Activated CD4-positive, alpha-beta memory T cell treated with anti-CD3 and anti-CD28 coated beads, Interleukin-2, amount 10 ng/mL, durations not matched to agents 7 days and 5 days (primary cell): Measurements from ENCODE around the gene FBXO41. TPM values are rescaled to one million over a fixed set of nuclear protein-coding genes. Genes with fewer than 3 reads are reported as not detected.

Experiments used
- CTCF ChIA-PET: fragments of 350-600 bp; sonication (Branson Sonifier 250); formaldehyde crosslinking; loops from one replicate; lab custom pipeline; 2021; ENCODE audit warnings: antibody characterized with exemption, inconsistent platforms; lab: Charles Lee
- POLR2A ChIA-PET: fragments of 350-600 bp; sonication (Branson Sonifier 250); formaldehyde crosslinking; loops from one replicate; lab custom pipeline; 2021; ENCODE audit warnings: antibody characterized with exemption; lab: Charles Lee
- DNase-seq: peaks from one replicate; pipeline ENCODE4 v3.0.0-alpha.2; 2020
- H3K27ac Mint-ChIP-seq: one replicate; pipeline ENCODE4 v1.8.0; 2021; ENCODE audit warnings: mild to moderate bottlenecking, mixed read lengths
- H3K27me3 Mint-ChIP-seq: one replicate; pipeline ENCODE4 v1.8.0; 2021; ENCODE audit warnings: mixed read lengths
- H3K36me3 Mint-ChIP-seq: one replicate; pipeline ENCODE4 v1.8.0; 2021; ENCODE audit warnings: low read depth, mixed read lengths
- H3K4me1 Mint-ChIP-seq: one replicate; pipeline ENCODE4 v1.8.0; 2021; ENCODE audit warnings: mixed read lengths
- H3K4me3 Mint-ChIP-seq: one replicate; pipeline ENCODE4 v1.8.0; 2021; ENCODE audit warnings: mild to moderate bottlenecking, mixed read lengths
- H3K9me3 Mint-ChIP-seq: one replicate; pipeline ENCODE4 v1.8.0; 2021; ENCODE audit warnings: mixed read lengths
- total RNA-seq, 2 experiments: library from RNA; stranded (reverse); gene quantifications; one replicate each; pipeline ENCODE4 v1.2.3, GENCODE V29; 2021

The FBXO41 gene
- total RNA-seq, 2 experiments from 2014 or later, result 12.0 to 13.3 TPM

DNA sequence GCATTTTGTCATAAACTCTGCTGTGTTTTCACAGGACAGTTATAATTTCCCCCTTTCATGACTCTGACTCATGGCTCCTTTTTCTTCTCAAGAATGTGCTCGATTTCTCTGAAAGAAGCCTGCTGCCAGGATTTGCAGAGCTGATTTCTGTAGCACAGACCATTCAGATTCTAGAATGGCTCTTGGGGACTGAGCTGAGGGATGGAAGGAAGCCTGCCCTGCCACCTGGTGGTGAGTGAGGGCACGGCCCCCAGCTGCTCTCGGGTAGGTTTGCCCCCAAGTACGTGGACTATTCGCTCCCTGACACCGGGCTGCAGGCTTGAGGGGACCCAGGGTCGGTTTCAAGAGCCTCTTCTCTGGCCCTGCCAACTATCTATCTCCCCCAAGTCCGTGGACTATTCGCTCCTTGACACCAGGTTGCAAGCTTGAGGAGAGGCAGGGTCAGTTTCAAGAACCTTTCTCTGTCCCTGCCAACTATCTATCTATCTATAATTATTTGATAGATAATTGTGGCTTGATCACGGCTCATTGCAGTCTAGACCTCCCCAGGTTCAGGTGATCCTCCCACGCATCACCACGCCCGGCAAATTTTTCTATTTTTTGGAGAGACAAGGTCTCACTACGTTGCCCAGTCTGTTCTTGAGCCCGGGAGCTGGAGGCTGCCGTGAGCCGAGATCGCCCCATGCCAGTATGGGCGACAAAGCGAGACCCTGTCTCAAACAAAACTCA, 71.7 kb downstream of the FBXO41 start:
- no peak overlapping the region for H3K4me3 Mint-ChIP-seq

DNA sequence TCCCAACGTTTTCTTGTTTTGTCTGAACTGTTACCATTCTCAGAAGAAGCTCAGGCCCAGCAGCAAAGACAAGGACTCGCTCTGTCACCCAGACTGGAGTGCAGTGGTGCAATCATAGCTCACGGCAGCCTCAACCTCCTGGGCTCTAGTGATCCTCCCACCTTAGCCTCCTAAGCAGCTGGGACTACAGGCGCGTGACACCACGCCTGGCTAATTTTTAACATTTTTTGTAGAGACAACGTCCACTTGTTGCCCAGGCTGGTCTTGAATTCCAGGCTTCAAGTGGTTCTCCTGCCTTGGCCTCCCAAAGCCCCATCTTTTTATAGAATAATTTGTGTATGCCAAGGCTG, 72.2 kb downstream of the FBXO41 start:
- Mint-ChIP-seq H3K4me3 (no peak overlapping the region), H3K27ac (no peak overlapping the region), H3K36me3 (no peaks in the 10 kb centered on the region), H3K9me3 (no peaks in the 10 kb centered on the region), H3K4me1 (peaks cover 31% of the 10 kb centered on the region), H3K27me3 (peaks cover 6% of the 10 kb centered on the region)
- no peak for DNase-seq
- POLR2A ChIA-PET, result interaction anchor here (1.0 to 2.2 kb wide), 3 partner anchors 13 to 35 kb away, joined by 4 to 18 read pairs (median 5); partner anchors contain the start of genes CCT7 and PRADC1
- CTCF ChIA-PET, result interaction anchor here (0.8 to 2.9 kb wide), 32 partner anchors 8 to 319 kb away, joined by 3 to 50 read pairs (median 4); partner anchors contain the start of genes CCT7, EGR4, NOTO and PRADC1

More for the DNA sequence above, 71.7 kb downstream of the FBXO41 start:
- no peak overlapping the region for H3K27ac Mint-ChIP-seq
- peak; percentile 78 for DNase-seq
- ChIA-PET CTCF (interaction anchor here (0.8 to 2.9 kb wide), 34 partner anchors 9 to 319 kb away, joined by 3 to 50 read pairs (median 4); partner anchors contain the start of genes CCT7, EGR4, NOTO and PRADC1), POLR2A (interaction anchor here (1.0 to 2.2 kb wide), 5 partner anchors 13 to 77 kb away, joined by 3 to 18 read pairs (median 5); partner anchors contain the start of genes CCT7 and PRADC1)
- H3K27me3 Mint-ChIP-seq, result peaks cover 6% of the 10 kb centered on the region
- H3K36me3 Mint-ChIP-seq, result no peaks in the 10 kb centered on the region
- H3K9me3 Mint-ChIP-seq, result no peaks in the 10 kb centered on the region
- peaks cover 31% of the 10 kb centered on the region for H3K4me1 Mint-ChIP-seq

DNA sequence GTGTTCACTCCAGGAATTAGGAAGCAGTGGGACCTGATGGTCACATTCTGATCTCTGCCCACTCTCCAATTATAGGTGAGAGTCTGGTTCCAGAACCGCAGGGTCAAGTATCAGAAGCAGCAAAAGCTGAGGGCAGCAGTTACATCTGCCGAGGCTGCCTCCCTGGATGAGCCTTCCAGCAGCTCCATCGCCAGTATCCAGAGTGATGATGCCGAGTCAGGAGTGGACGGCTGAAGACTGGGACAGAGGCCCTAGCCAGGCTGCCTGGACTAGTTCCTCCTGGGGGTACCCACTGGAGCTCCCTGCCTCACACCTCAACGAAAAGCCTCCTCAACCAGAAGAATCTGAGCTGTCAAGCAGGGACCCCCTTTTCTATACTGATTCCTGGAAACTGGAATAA, 73.6 kb downstream of the FBXO41 start:
- POLR2A ChIA-PET, result interaction anchor here (1.6 kb wide), 1 partner anchor 22 kb away, joined by 4 read pairs; the partner anchor contains the start of gene PRADC1
- DNase-seq, result no peak
- Mint-ChIP-seq H3K27ac (no peak overlapping the region), H3K9me3 (no peaks in the 10 kb centered on the region), H3K27me3 (peaks cover 12% of the 10 kb centered on the region), H3K4me1 (peaks cover 28% of the 10 kb centered on the region), H3K36me3 (no peaks in the 10 kb centered on the region), H3K4me3 (no peak overlapping the region)
- CTCF ChIA-PET, result interaction anchor here (1.3 to 1.4 kb wide), 2 partner anchors 24 to 33 kb away, joined by 3 to 6 read pairs; partner anchors contain the start of gene CCT7

DNA sequence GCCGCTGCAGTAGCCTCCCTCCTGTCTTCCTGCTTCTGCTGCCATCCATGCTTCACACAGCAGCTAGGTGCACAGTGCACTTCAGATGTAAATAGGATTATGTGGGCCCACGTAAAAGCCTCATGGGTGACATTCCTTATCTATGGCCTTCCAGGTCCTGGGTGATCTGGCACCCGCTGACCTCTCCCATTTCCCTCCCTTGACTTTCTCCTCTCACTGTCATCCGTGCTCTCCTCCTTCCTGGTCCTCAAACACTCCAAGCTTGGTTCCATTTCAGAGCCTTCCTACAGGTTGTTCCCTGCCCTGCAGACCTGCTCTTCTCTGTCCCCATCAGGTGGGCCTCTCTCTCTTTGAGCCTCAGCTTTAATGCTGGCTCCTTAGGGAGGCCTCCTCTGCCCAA, 74.3 kb downstream of the FBXO41 start:
- Mint-ChIP-seq H3K27ac (no peak overlapping the region), H3K4me1 (peaks cover 22% of the 10 kb centered on the region), H3K36me3 (no peaks in the 10 kb centered on the region), H3K4me3 (no peak overlapping the region), H3K9me3 (no peaks in the 10 kb centered on the region), H3K27me3 (peaks cover 15% of the 10 kb centered on the region)
- ChIA-PET POLR2A (interaction anchor here (1.6 kb wide), 1 partner anchor 23 kb away, joined by 4 read pairs; the partner anchor contains the start of gene PRADC1), CTCF (interaction anchor here (0.6 to 1.4 kb wide), 3 partner anchors 24 to 205 kb away, joined by 3 to 6 read pairs (median 3); partner anchors contain the start of gene CCT7)
- DNase-seq, result no peak

DNA sequence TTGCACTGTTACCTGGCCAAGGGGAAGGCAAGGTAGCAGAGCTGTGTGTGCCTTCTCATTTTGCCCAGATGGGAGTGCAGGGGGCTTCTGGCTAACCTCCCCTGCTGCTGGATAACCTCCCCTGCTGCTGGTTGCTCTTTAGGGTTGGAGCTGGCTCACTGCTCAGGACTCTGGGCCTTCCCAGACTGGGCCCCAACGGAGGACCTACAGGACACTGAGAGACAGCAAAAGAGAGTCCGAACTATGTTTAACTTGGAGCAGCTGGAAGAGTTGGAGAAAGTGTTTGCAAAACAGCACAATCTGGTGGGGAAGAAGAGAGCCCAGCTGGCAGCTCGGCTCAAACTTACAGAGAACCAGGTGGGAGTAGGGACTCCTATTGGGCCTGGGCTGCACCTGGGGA, 76.0 kb downstream of the FBXO41 start:
- CTCF ChIA-PET, result interaction anchor here (0.6 to 2.3 kb wide), 3 partner anchors 18 to 188 kb away, joined by 3 to 10 read pairs (median 5); no protein-coding TSS in a partner anchor

DNA sequence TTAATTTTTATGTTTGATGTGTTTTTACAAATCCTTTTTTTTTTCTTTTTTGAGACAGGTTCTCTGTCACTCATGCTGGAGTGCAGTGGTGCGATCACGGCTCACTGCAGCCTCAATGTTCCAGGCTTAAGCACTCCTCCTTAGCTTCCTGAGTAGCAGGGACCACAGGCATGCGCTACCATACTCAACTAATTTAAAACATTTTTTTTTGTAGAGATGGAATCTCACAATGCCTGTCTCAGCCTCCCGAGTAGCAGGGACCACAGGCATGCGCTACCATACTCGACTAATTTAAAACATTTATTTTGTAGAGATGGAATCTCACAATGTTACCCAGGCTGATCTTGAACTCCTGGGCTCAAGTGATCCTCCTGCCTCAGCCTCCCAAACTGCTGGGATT, 78.7 kb downstream of the FBXO41 start:
- DNase-seq, result no peak
- no peaks in the 10 kb centered on the region for H3K36me3 Mint-ChIP-seq
- ChIA-PET POLR2A (no interaction called here), CTCF (no interaction called here)
- H3K9me3 Mint-ChIP-seq, result no peaks in the 10 kb centered on the region
- H3K27me3 Mint-ChIP-seq, result peaks cover 42% of the 10 kb centered on the region
- peaks cover 3% of the 10 kb centered on the region for H3K4me1 Mint-ChIP-seq
- no peak overlapping the region for H3K27ac Mint-ChIP-seq
- no peak overlapping the region for H3K4me3 Mint-ChIP-seq

More for the DNA sequence above, 76.0 kb downstream of the FBXO41 start:
- no peaks in the 10 kb centered on the region for H3K36me3 Mint-ChIP-seq
- no peaks in the 10 kb centered on the region for H3K9me3 Mint-ChIP-seq
- peaks cover 27% of the 10 kb centered on the region for H3K27me3 Mint-ChIP-seq
- no peak for DNase-seq
- H3K27ac Mint-ChIP-seq, result no peak overlapping the region
- POLR2A ChIA-PET, result interaction anchor here (1.7 kb wide), 1 partner anchor 16 kb away, joined by 5 read pairs; no protein-coding TSS in a partner anchor
- no peak overlapping the region for H3K4me3 Mint-ChIP-seq
- H3K4me1 Mint-ChIP-seq, result peaks cover 8% of the 10 kb centered on the region

Other genes starting within 250 kb of the FBXO41 start
- gene SFXN5, start 212.8 kb downstream of the FBXO41 start, total RNA-seq, result 1 to 10 TPM; 4.3 to 6.1 TPM
- gene RAB11FIP5, start 171.5 kb downstream of the FBXO41 start, total RNA-seq, result 10 to 100 TPM; 22.6 to 24.0 TPM
- gene NOTO, start 81.9 kb downstream of the FBXO41 start, total RNA-seq, result not detected
- 10 to 100 TPM in 1 of 2 experiments, 1 to 10 TPM in 1; 8.9 to 14.3 TPM for gene SMYD5, start 70.2 kb downstream of the FBXO41 start, total RNA-seq
- 10 to 100 TPM; 10.1 to 10.7 TPM for gene PRADC1, start 51.2 kb downstream of the FBXO41 start, total RNA-seq
- 100 to 1,000 TPM; 259 to 262 TPM for gene CCT7, start 50.2 kb downstream of the FBXO41 start, total RNA-seq
- gene EGR4, start 9.1 kb upstream of the FBXO41 start, total RNA-seq, result not detected
- 10 to 100 TPM; 16.1 to 20.4 TPM for gene ALMS1, start 101.4 kb upstream of the FBXO41 start, total RNA-seq